Ammon's horn (tissue), 1 donor: ENCODE measurements around the gene CD300E.

ENCODE experiments used
- DNase-seq: peaks from one replicate; pipeline ENCODE4 v3.0.0-alpha.2; 2016; ENCODE audit warnings: low spot score

The CD300E gene

GRCh38 chr17:74565126-74565525, 58.4 kb downstream of the CD300E start:
- DNase-seq = no peak

- DNase-seq = no peak
These were observed 60.2 kb downstream of the CD300E start for GRCh38 chr17:74563358-74563757.

GRCh38 chr17:74561586-74561985, 62.0 kb downstream of the CD300E start:
- no peak for DNase-seq
